ENCODE data around the gene PATL1.
"Not testable (repeated sequence)": the region's sequence is repeated elsewhere in the genome, so short reads cannot be mapped to it uniquely, and the experiment has no call there.

PATL1 gene, protein sequence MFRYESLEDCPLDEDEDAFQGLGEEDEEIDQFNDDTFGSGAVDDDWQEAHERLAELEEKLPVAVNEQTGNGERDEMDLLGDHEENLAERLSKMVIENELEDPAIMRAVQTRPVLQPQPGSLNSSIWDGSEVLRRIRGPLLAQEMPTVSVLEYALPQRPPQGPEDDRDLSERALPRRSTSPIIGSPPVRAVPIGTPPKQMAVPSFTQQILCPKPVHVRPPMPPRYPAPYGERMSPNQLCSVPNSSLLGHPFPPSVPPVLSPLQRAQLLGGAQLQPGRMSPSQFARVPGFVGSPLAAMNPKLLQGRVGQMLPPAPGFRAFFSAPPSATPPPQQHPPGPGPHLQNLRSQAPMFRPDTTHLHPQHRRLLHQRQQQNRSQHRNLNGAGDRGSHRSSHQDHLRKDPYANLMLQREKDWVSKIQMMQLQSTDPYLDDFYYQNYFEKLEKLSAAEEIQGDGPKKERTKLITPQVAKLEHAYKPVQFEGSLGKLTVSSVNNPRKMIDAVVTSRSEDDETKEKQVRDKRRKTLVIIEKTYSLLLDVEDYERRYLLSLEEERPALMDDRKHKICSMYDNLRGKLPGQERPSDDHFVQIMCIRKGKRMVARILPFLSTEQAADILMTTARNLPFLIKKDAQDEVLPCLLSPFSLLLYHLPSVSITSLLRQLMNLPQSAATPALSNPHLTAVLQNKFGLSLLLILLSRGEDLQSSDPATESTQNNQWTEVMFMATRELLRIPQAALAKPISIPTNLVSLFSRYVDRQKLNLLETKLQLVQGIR

GRCh38 chr11:59668950-59669610 is at the start of gene PATL1:
Gene PATL1 (minus strand): TSS chr11:59669037. CDS start chr11:59668895, 142 bp downstream.
- DNase-seq: peak; percentile 98

DNA sequence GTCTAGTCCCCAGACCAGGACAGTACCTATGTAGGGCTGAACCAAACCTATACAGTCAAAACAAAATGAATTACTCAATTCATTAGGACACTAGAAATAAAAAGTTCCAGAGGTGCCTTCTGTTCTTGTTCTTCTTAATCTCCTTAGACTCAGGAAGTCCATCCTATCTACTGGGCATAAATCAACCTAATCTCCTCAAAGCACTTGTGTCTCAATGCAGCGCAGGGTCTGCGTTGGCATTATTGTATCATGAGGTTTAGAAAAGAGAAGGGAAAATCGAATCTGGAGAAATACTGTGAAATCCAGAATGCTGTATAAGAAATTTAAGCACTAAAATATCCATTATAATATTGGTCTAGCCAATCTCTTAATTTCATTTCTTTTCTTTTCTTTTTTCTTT is 47.2 kb upstream of the PATL1 start:
- no peak for DNase-seq

- no peak for DNase-seq
These were observed 44.9 kb upstream of the PATL1 start, which contains the start of gene OR10V1 for GRCh38 chr11:59713745-59714144. Gene OR10V1 (minus strand): TSS chr11:59713845. CDS start chr11:59713845, 0 bp downstream.

- no peak for DNase-seq
These were observed 41.5 kb upstream of the PATL1 start for GRCh38 chr11:59710136-59710847.

- no peak for DNase-seq
These were observed 39.7 kb upstream of the PATL1 start for GRCh38 chr11:59708537-59708936.

DNA sequence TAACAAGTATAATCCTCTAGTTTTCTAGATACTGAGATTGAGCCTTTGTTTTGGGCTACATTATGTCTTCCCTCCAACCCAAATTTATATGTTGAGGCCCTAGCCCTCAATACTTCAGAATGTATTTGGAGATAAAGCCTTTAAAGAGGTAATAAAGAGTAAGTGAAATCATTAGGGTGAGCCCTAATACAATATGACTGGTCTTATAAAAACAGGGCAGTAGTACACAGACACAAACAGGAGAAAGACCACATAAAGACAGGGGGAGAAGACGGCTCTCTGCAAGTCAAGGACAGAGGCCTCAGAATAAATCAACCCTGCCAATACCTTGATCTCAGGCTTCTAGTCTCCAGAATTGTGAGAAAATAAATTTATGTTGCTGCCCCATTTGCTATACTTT is 38.5 kb upstream of the PATL1 start:
- DNase-seq: no peak

DNA sequence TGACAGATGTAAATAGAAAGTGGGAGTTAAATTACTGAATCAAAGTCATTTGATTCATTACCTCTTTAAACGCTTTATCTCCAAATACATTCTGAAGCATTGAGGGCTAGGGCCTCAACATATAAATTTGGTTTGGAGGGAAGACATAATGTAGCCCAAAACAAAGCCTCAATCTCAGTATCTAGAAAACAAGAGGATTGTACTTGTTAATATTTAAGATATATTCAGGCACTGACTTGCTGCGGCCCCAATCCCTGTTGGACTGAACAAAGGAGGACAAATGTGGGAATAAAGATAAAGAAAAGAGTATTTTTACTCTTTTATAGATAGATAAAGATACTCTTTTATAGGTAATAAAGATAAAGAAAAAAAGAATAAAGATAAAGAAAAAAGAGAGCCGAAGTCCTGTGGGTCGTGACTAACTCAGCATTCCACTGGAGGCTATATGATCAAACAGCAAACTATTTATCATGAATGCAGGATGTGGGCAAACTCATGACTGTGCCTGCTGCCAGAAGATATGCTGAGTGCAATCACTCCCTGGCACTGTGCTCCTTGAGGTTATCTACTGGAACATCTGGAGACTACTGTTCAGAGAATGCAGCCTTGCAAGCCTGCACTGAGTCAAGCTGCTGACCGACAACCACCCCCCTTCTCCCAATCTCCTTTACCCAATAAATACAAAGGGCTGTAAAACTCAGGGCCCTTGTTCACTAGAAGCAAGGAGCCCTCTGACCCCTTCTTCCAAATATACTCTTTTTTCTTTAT is 37.9 kb upstream of the PATL1 start:
- no peak for DNase-seq

GRCh38 chr11:59705294-59705693 is 36.5 kb upstream of the PATL1 start:
- DNase-seq: no peak

- not testable (repeated sequence) for DNase-seq
These were observed 34.7 kb upstream of the PATL1 start for GRCh38 chr11:59703515-59703914.

GRCh38 chr11:59700157-59700556 is 31.3 kb upstream of the PATL1 start:
- not testable (repeated sequence) for DNase-seq

GRCh38 chr11:59698506-59698905 is 29.7 kb upstream of the PATL1 start:
- DNase-seq: no peak

DNA sequence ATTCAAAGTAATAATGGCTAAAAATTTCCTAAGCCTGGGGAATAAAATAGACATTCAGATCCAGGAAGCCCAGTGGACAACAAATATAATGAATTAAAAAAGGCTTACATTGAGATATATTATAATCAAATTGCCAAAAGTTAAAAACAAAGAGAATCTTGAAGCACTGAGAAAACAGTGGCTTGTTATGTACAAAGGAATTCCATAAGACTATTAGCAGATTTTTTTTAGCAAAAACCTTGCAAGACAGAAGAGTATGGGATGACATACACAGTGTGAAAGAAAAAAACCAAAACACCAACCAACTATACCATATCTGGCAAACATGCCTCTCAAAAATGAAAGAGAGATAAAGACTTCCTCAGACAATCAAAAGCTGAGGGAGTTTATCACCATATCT is 24.1 kb upstream of the PATL1 start:
- no peak for DNase-seq

DNA sequence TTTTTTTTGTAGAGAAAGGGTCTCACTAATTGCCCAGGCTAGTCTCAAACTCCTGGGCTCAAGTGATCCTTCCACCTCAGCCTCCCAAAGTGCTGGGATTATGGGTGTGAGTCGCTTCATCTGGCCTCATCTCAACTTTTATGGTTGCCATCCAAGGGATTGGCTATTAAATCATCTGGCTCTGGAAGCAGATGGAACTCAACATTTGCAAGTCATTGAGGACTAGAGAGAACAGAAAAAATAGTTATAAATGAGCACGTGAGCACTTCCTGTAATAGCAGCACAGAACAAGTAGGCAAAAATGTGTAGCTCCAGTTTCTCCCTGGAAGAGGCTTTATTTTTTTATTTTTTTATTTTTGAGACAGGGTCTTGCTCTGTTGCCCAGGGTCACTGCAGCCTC is 22.3 kb upstream of the PATL1 start:
- no peak for DNase-seq

- no peak for DNase-seq
These were observed 20.2 kb upstream of the PATL1 start for GRCh38 chr11:59689015-59689414.

DNA sequence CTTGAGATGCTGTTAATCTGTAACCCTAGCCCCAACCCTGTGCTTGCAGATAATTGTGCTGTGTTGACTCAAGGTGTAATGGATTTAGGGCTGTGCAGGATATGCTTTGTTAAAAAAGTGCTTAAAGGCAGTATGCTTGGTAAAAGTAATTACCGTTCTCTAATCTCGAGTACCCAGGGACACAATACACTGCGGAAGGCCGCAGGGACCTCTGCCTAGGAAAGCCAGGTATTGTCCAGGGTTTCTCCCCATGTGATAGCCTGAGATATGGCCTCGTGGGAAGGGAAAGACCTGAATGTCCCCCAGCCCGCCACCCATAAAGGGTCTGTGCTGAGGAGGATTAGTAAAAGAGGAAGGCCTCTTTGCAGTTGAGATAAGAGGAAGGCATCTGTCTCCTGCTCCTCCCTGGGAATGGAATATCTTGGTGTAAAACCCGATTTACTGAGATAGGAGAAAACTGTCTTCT is 12.5 kb upstream of the PATL1 start:
- DNase-seq: not testable (repeated sequence)

GRCh38 chr11:59680287-59681154 is 11.7 kb upstream of the PATL1 start:
- peak; percentile 20 for DNase-seq

- no peak for DNase-seq
These were observed 10.5 kb upstream of the PATL1 start for GRCh38 chr11:59679347-59679746.

DNA sequence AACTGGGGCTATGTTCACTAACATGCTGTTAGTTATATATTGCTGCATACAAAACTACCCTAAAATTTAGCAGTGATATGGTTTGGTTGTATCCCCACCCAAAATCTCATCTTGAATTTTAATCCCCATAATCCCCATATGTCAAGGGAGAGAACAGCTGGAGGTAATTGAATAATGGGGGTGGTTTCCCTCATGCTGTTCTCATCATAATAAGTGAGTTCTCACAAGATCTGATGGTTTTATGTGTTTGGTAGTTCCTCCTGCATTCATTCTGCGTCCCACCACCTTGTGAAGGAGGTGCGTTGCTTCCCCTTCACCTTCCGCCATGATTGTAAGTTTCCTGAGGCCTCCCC is 10.0 kb upstream of the PATL1 start:
- no peak for DNase-seq

GRCh38 chr11:59678118-59678812 is 9.4 kb upstream of the PATL1 start:
- no peak for DNase-seq

GRCh38 chr11:59676205-59676604 is 7.4 kb upstream of the PATL1 start:
- no peak for DNase-seq

All from NCI-H1105 (cell line).